K562 (cell line): Measurements from ENCODE around the gene HGS. TPM values are rescaled to one million over a fixed set of nuclear protein-coding genes. Genes with fewer than 3 reads are reported as not detected.
A peak's percentile ranks its signal among the peaks of the same experiment; 100 is the strongest.

ENCODE experiments used
- ATAC-seq: fragments of 200-7000 bp; cut with Tn5 transposase; 3 replicates; pipeline ENCODE4 v1.9.1; 2020; ENCODE audit warnings: moderate library complexity
- BruUV-seq: library from RNA; stranded (reverse); fragments of 400-500 nt; replicated peaks from 2 replicates; lab custom pipeline; 2021; lab: Mats Ljungman, UMichigan
- CTCF ChIA-PET: fragments of 300-600 bp; formaldehyde crosslinking; extraction: SDS; loops from one replicate; lab custom pipeline; 2021; ENCODE audit warnings: low intra/inter-chr PET ratio; lab: Yijun Ruan, JAX
- POLR2A ChIA-PET: fragments of 300-600, 350-650 bp; sonication (Branson Sonifier 250); formaldehyde crosslinking; extraction: SDS; loops from one replicate; lab custom pipeline; 2021; ENCODE audit warnings: antibody characterized with exemption, inconsistent platforms; lab: Yijun Ruan, JAX
- DNase-seq, 4 experiments: peaks; one replicate each; pipeline versions ENCODE4 v3.0.0 to v3.0.0-alpha.2; 2011 to 2018; ENCODE audit warnings: low spot score in 3 of 4, mixed read lengths in 3 of 4; ENCODE audit errors: extremely low read depth in 1 of 4
- FAIRE-seq: peaks from 2 replicates; lab custom pipeline; 2011; peaks lifted over from hg19 to GRCh38; lab: Jason Lieb, UNC
- H2AFZ ChIP-seq: 2 replicates; pipeline ENCODE4 v1.6.0; 2011; ENCODE audit warnings: low read depth, low read length, control low read depth, inconsistent platforms
- H3K27ac ChIP-seq: fragments of 200-600 bp; 3 replicates; pipeline ENCODE4 v1.8.0; 2011; ENCODE audit warnings: low read depth, mild to moderate bottlenecking, control low read depth, inconsistent platforms, low read length, moderate library complexity, mixed read lengths; ENCODE audit errors: extremely low read depth
- H3K27me3 ChIP-seq, 2 experiments: fragments of 300-600 bp in 1 of 2; 2 replicates in 1 of 2; 3 replicates in 1 of 2; pipeline versions ENCODE4 v1.6.0 to v1.8.0; 2011; ENCODE audit warnings: inconsistent platforms in 2 of 2, low read length in 2 of 2, mild to moderate bottlenecking in 1 of 2, mixed read lengths in 1 of 2, moderate library complexity in 1 of 2; ENCODE audit not compliant: control insufficient read depth in 2 of 2, insufficient read depth in 2 of 2
- H3K36me3 ChIP-seq: fragments of 300-600 bp; 3 replicates; pipeline ENCODE4 v1.8.0; 2011; ENCODE audit warnings: mild to moderate bottlenecking, low read length, inconsistent platforms; ENCODE audit not compliant: control insufficient read depth, insufficient read depth
- H3K4me1 ChIP-seq, 2 experiments: fragments of 200-600 bp in 1 of 2; replicated peaks in 1 of 2; 2 replicates in 1 of 2; 3 replicates in 1 of 2; pipeline versions ENCODE4 v1.5.1 to v1.8.0; 2011; ENCODE audit warnings: inconsistent platforms in 2 of 2, low read length in 2 of 2, mild to moderate bottlenecking in 1 of 2, mixed read lengths in 1 of 2, moderate library complexity in 1 of 2; ENCODE audit not compliant: control insufficient read depth in 2 of 2, insufficient read depth in 2 of 2
- H3K4me2 ChIP-seq: 2 replicates; pipeline ENCODE4 v1.6.1; 2011; ENCODE audit warnings: low read length, control low read depth, inconsistent platforms, mixed read lengths; ENCODE audit not compliant: insufficient read depth
- H3K4me3 ChIP-seq: fragments of 200-600 bp; sonication (generic), shearing (Covaris generic); 2 replicates; pipeline ENCODE4 v1.5.1; 2016; ENCODE audit warnings: control low read depth, inconsistent platforms
- H3K79me2 ChIP-seq: fragments of 200-600 bp; 3 replicates; pipeline ENCODE4 v1.8.0; 2011; ENCODE audit warnings: low read length, inconsistent platforms; ENCODE audit not compliant: control insufficient read depth, insufficient read depth
- H3K9ac ChIP-seq, 2 experiments: 2 replicates each; pipeline versions ENCODE4 v1.6.0 to v1.6.1; 2011; ENCODE audit warnings: low read depth in 2 of 2, low read length in 2 of 2, control low read depth in 1 of 2, inconsistent platforms in 1 of 2, mild to moderate bottlenecking in 1 of 2, mixed read lengths in 1 of 2; ENCODE audit not compliant: insufficient read depth in 1 of 2
- H3K9me1 ChIP-seq: one replicate; pipeline ENCODE4 v1.6.0; 2011; ENCODE audit warnings: inconsistent platforms, mild to moderate bottlenecking, low read length, moderate library complexity; ENCODE audit not compliant: control insufficient read depth, insufficient read depth
- H3K9me3 ChIP-seq: replicated peaks from 2 replicates; pipeline ENCODE4 v1.5.1; 2011; ENCODE audit warnings: low read depth, low read length, inconsistent platforms; ENCODE audit not compliant: control insufficient read depth, insufficient read depth
- H4K20me1 ChIP-seq: replicated peaks from 2 replicates; pipeline ENCODE4 v1.6.1; 2011; ENCODE audit warnings: low read length, inconsistent platforms, mixed read lengths; ENCODE audit not compliant: control insufficient read depth, insufficient read depth
- ESRRA ChIP-seq: fragments of 450-650 bp; IDR thresholded peaks from 2 replicates; pipeline ENCODE4 v1.6.1; 2014; ENCODE audit warnings: low read depth, mild to moderate bottlenecking, moderate library complexity, borderline replicate concordance
- HIVEP1 ChIP-seq: fragments of 250-450 bp; sonication (Bioruptor Pico); IDR thresholded peaks from 2 replicates; pipeline ENCODE4 v1.4.0; 2020; ENCODE audit warnings: mild to moderate bottlenecking
- PRDM10 ChIP-seq: fragments of 450-650 bp; IDR thresholded peaks from 2 replicates; pipeline ENCODE4 v1.6.1; 2018; ENCODE audit not compliant: partially characterized antibody
- TFE3 ChIP-seq: fragments of 450-650 bp; formaldehyde crosslinking; IDR thresholded peaks from 2 replicates; pipeline ENCODE4 v1.4.0; 2020; ENCODE audit warnings: mild to moderate bottlenecking, mixed read lengths
- USF1 ChIP-seq: sonication (generic); formaldehyde crosslinking; IDR thresholded peaks from 2 replicates; pipeline ENCODE4 v1.9.0; 2022; ENCODE audit warnings: mild to moderate bottlenecking, missing genetic modification reagents
- ZC3H8 ChIP-seq: fragments of 450-650 bp; IDR thresholded peaks from 2 replicates; pipeline ENCODE4 v1.6.1; 2017
- WGBS: fragments of 100-300 bp; shearing (Covaris generic); methylation state at CpG from one replicate; pipeline ENCODE4 v1.1.6; 2016; ENCODE audit warnings: low coverage, mixed read lengths; ENCODE audit not compliant: insufficient coverage; ENCODE audit errors: missing lambda C conversion rate; 5-methylcytosine and 5-hydroxymethylcytosine counted together
- in situ Hi-C: fragments of 300-500 bp; cut with MboI; formaldehyde crosslinking; loops from 4 replicates; pipeline ENCODE4 v1.15.0; 2018; ENCODE audit warnings: inconsistent platforms, mixed read lengths
- intact Hi-C: fragments of 100-400 bp; cut with micrococcal nuclease; formaldehyde crosslinking; loops from 2 replicates; pipeline ENCODE4 v1.14.2; 2022
- polyA plus RNA-seq, 8 experiments: library from polyadenylated mRNA; depleted of rRNA in 4 of 8; stranded (reverse) in 5 of 8; unstranded in 3 of 8; fragments of >200 nt; fragmentation: Nextera tagmentation in 2 of 8; fragmentation: Illumina TruSeq in 1 of 8; extraction: Ambion mirVana in 2 of 8; extraction: Trizol in 1 of 8; gene quantifications; 2 replicates each; pipeline versions ENCODE4 v1.2.1 to v1.2.3, GENCODE V29; 2011 to 2014; ENCODE audit warnings: inconsistent platforms in 1 of 8, missing spikeins in 1 of 8
- total RNA-seq, 7 experiments: library from RNA; depleted of rRNA in 6 of 7; stranded (reverse); fragments of >200 nt in 6 of 7; fragmentation: Illumina TruSeq in 2 of 7; extraction: Trizol in 2 of 7; gene quantifications; 2 replicates each; pipeline versions ENCODE4 v1.2.1 to v1.2.3, GENCODE V29; 2011 to 2021; ENCODE audit warnings: low replicate concordance in 1 of 7

HGS gene
- total and polyA plus RNA-seq, 9 of the 15 experiments (the other 6 are each of a cell fraction or from before 2014, with no cell fraction given), result 3.9 to 176 (median 77.1) TPM

GRCh38 chr17:81656118-81656743, 27.6 kb upstream of the HGS start, which contains the start of gene PDE6G:
Gene PDE6G, minus strand, starts transcription at chr17:81656542. Its CDS starts 3,237 bp downstream, at chr17:81653305.
- H3K36me3 ChIP-seq, result no peaks in the 10 kb centered on the region
- WGBS, result 60% methylated on average over 15 of the region's 15 CpGs
- POLR2A ChIA-PET, result interaction anchor here (0.7 to 1.3 kb wide), 3 partner anchors 7 to 257 kb away, joined by 3 read pairs; no protein-coding TSS in a partner anchor
- TF ChIP-seq USF1 (CRISPR knock-in tag), result 0 out of 2 replicates have a peak, but pooled peaks have one; percentile 15
- TF ChIP-seq ZC3H8, result no peak
- TF ChIP-seq, all 486 proteins: peak for 1
- Histone ChIP-seq H3K9me3 (no peaks in the 10 kb centered on the region), H3K4me1 (peaks cover 0 to 39% of the 10 kb centered on the region in 2 experiments; a peak in 3 of 5 replicates), H3K79me2 (no peaks in the 10 kb centered on the region), H3K27ac (no peak within 1 kb of the TSS), H3K27me3 (no peaks in the 10 kb centered on the region), H3K4me3 (no peak within 1 kb of the TSS), H4K20me1 (no peaks in the 10 kb centered on the region), H3K4me2 (no peak within 1 kb of the TSS), H3K9ac (peak within 1 kb of the TSS in 1 of 2 experiments; percentile 79; a peak in 2 of 4 replicates), H2AFZ (no peak within 1 kb of the TSS), H3K9me1 (no peaks in the 10 kb centered on the region)
- ATAC-seq (no peak), FAIRE-seq (no peak), DNase-seq (peak in 1 of 4 experiments; percentile 6)
- intact Hi-C loops, result no loop called here
- CTCF ChIA-PET, result interaction anchor here (0.5 kb wide), 1 partner anchor 342 kb away, joined by 4 read pairs; no protein-coding TSS in a partner anchor
- no TSS peak for BruUV-seq
- in situ Hi-C loops, result no loop called here

- in situ Hi-C loops (no loop called here), intact Hi-C loops (no loop called here)
- no peak overlapping the region for H3K27ac ChIP-seq
- no peak overlapping the region for H3K4me3 ChIP-seq
- POLR2A ChIA-PET, result interaction anchor here (1.7 kb wide), 1 partner anchor 10 kb away, joined by 4 read pairs; no protein-coding TSS in a partner anchor
- no peaks in the 10 kb centered on the region for H3K27me3 ChIP-seq
- H3K9me3 ChIP-seq, result no peaks in the 10 kb centered on the region
- DNase-seq (peak in 1 of 4 experiments; percentile 7), ATAC-seq (no peak), FAIRE-seq (no peak)
- CTCF ChIA-PET, result interaction anchor here (0.5 kb wide), 1 partner anchor 342 kb away, joined by 4 read pairs; no protein-coding TSS in a partner anchor
- H3K9me1 ChIP-seq, result no peaks in the 10 kb centered on the region
- peaks cover 0 to 33% of the 10 kb centered on the region in 2 experiments; a peak in 3 of 5 replicates for H3K4me1 ChIP-seq
- peak; percentile 56 for TF ChIP-seq PRDM10
- no peak for TF ChIP-seq HIVEP1 (CRISPR knock-in tag)
- TF ChIP-seq ESRRA, result peak; percentile 52; the same call in 1 of the 2 replicates
- no peak for TF ChIP-seq TFE3 (CRISPR knock-in tag)
- H3K4me2 ChIP-seq, result no peak overlapping the region
- no peaks in the 10 kb centered on the region for H3K79me2 ChIP-seq
- peak overlapping the region in 1 of 2 experiments; percentile 74; a peak in 1 of 4 replicates for H3K9ac ChIP-seq
- no peak overlapping the region for H2AFZ ChIP-seq
- 46% methylated on average over 4 of the region's 4 CpGs for WGBS
- no peaks in the 10 kb centered on the region for H4K20me1 ChIP-seq
- BruUV-seq, result no TSS peak
- H3K36me3 ChIP-seq, result no peaks in the 10 kb centered on the region
Measured at GRCh38 chr17:81656835-81657234, 27.0 kb upstream of the HGS start.
